SK-N-SH treated with all-trans-retinoic acid at 6 μM for 48 hours (cell line): ENCODE results near the gene PAK1IP1.

Source experiments
- CREB5 ChIP-seq: fragments of 250-450 bp; sonication (Bioruptor Pico); IDR thresholded peaks from 2 replicates; pipeline ENCODE4 v1.5.1; 2020; ENCODE audit warnings: low read depth, mild to moderate bottlenecking, moderate library complexity
- ESRRG ChIP-seq: fragments of 250-450 bp; sonication (Bioruptor Pico); IDR thresholded peaks from 2 replicates; pipeline ENCODE4 v1.6.1; 2021; ENCODE audit warnings: mild to moderate bottlenecking
- ISL1 ChIP-seq: fragments of 250-450 bp; sonication (Bioruptor Pico); IDR thresholded peaks from 2 replicates; pipeline ENCODE4 v2.1.2; 2022; ENCODE audit warnings: mild to moderate bottlenecking, moderate library complexity
- OSR1 ChIP-seq: fragments of 250-450 bp; sonication (Bioruptor Pico); IDR thresholded peaks from 2 replicates; pipeline ENCODE4 v1.8.0; 2022; ENCODE audit warnings: moderate library complexity, mild to moderate bottlenecking, inconsistent platforms
- PATZ1 ChIP-seq: fragments of 250-450 bp; sonication (Bioruptor Pico); IDR thresholded peaks from 2 replicates; pipeline ENCODE4 v1.8.0; 2020; ENCODE audit warnings: mild to moderate bottlenecking, moderate library complexity, borderline replicate concordance
- POU6F1 ChIP-seq: fragments of 250-450 bp; sonication (Bioruptor Pico); IDR thresholded peaks from 2 replicates; pipeline ENCODE4 v1.8.0; 2021; ENCODE audit warnings: low read depth, mild to moderate bottlenecking, moderate library complexity, borderline replicate concordance
- PPARA ChIP-seq: fragments of 250-450 bp; sonication (Bioruptor Pico); IDR thresholded peaks from 2 replicates; pipeline ENCODE4 v1.5.0; 2020; ENCODE audit warnings: mild to moderate bottlenecking, borderline replicate concordance
- RARB ChIP-seq: fragments of 250-450 bp; sonication (Bioruptor Pico); IDR thresholded peaks from 2 replicates; pipeline ENCODE4 v1.8.0; 2021; ENCODE audit warnings: mild to moderate bottlenecking, moderate library complexity
- TCF4 ChIP-seq: fragments of 250-450 bp; sonication (Bioruptor Pico); IDR thresholded peaks from 2 replicates; pipeline ENCODE4 v1.8.0; 2021; ENCODE audit warnings: mild to moderate bottlenecking, moderate library complexity, borderline replicate concordance
- ZFP3 ChIP-seq: fragments of 250-450 bp; sonication (Bioruptor Pico); IDR thresholded peaks from 2 replicates; pipeline ENCODE4 v1.5.0; 2020; ENCODE audit warnings: mild to moderate bottlenecking, moderate library complexity
- ZFP30 ChIP-seq: fragments of 450-650 bp; formaldehyde crosslinking; IDR thresholded peaks from 2 replicates; pipeline ENCODE4 v1.5.0; 2022; ENCODE audit warnings: mild to moderate bottlenecking, moderate library complexity

GRCh38 chr6:10696655-10697054 is 1.9 kb downstream of the PAK1IP1 start:
- TF ChIP-seq PATZ1 (no peak), PPARA (CRISPR knock-in tag) (no peak), POU6F1 (no peak), CREB5 (CRISPR knock-in tag) (no peak), ZFP3 (CRISPR knock-in tag) (no peak), RARB (CRISPR knock-in tag) (no peak), OSR1 (no peak), TCF4 (CRISPR knock-in tag) (no peak), ZFP30 (CRISPR knock-in tag) (no peak), ESRRG (CRISPR knock-in tag) (no peak), ISL1 (no peak)
